Coronary artery (tissue), 2 donors: ENCODE results near the gene LRRC4.

Source experiments
- DNase-seq: peaks from one replicate; pipeline ENCODE4 v3.0.0-alpha.2; 2017; ENCODE audit warnings: low spot score
- H3K27ac ChIP-seq, 2 donors: fragments of 200-600 bp; sonication (generic); one replicate each; pipeline ENCODE4 v1.5.1; 2016 to 2019
- H3K4me3 ChIP-seq: fragments of 200-600 bp; sonication (generic); 2 replicates; pipeline ENCODE4 v1.5.1; 2016; ENCODE audit warnings: mild to moderate bottlenecking, moderate library complexity
- TF ChIP-seq, protein P1 (sequence below): fragments of 200-600 bp; sonication (generic); IDR thresholded peaks from one replicate; pipeline ENCODE4 v1.5.1; 2019; ENCODE audit warnings: antibody characterized with exemption

The LRRC4 gene

DNA sequence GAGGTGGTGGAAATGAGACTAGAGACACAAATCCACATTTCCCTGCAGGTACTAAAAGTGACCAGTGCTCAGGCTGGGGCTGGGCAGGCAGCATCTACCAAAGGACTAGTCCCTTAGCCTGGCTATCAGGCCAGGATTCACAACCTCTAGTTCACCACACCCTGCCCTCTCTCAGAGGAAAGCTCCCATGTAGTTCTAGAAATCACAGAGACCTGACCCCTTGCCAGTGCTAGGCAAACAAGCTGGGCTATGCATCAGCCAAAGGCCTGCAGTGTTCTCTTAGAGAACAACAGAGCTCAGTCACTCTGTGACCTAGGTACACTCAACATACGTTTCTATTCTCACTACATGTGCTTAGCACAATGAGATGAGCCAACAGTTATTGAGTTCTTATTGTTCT, 26.7 kb upstream of the LRRC4 start:
- Histone ChIP-seq H3K27ac (no peak overlapping the region), H3K4me3 (no peak overlapping the region)
- TF ChIP-seq, protein P1, sequence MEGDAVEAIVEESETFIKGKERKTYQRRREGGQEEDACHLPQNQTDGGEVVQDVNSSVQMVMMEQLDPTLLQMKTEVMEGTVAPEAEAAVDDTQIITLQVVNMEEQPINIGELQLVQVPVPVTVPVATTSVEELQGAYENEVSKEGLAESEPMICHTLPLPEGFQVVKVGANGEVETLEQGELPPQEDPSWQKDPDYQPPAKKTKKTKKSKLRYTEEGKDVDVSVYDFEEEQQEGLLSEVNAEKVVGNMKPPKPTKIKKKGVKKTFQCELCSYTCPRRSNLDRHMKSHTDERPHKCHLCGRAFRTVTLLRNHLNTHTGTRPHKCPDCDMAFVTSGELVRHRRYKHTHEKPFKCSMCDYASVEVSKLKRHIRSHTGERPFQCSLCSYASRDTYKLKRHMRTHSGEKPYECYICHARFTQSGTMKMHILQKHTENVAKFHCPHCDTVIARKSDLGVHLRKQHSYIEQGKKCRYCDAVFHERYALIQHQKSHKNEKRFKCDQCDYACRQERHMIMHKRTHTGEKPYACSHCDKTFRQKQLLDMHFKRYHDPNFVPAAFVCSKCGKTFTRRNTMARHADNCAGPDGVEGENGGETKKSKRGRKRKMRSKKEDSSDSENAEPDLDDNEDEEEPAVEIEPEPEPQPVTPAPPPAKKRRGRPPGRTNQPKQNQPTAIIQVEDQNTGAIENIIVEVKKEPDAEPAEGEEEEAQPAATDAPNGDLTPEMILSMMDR = no peak
- no peak for DNase-seq

DNA sequence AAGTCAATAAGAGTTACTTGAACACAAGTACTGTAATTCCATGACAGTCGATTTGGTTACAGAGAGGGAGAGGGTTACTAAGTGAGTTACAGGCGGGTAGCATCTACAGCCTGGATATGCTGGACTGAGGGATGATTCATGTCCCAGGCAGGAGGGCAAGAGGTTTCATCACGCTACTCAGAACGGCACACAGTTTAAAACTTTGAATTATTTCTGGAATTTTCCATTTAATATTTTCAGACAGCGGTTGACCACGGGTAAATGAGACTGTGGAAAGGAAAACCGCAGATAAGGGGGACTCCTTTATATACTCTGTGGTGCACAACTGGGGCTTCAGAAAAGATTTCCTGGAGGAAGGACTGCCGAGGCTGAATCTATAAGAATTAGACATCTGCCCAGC, 25.7 kb upstream of the LRRC4 start:
- TF ChIP-seq, protein P1 = no peak
- Histone ChIP-seq H3K4me3 (no peak overlapping the region), H3K27ac (no peak overlapping the region)
- no peak for DNase-seq

GRCh38 chr7:128055637-128056036, 24.4 kb upstream of the LRRC4 start:
- TF ChIP-seq, protein P1 = no peak
- Histone ChIP-seq H3K27ac (no peak overlapping the region), H3K4me3 (no peak overlapping the region)
- no peak for DNase-seq

GRCh38 chr7:128054511-128054910, 23.3 kb upstream of the LRRC4 start:
- TF ChIP-seq, protein P1 = no peak
- DNase-seq = no peak
- H3K27ac ChIP-seq = no peak overlapping the region
- no peak overlapping the region for H3K4me3 ChIP-seq

- Histone ChIP-seq H3K27ac (no peak overlapping the region), H3K4me3 (no peak overlapping the region)
- DNase-seq = no peak
- TF ChIP-seq, protein P1 = no peak
Measured at GRCh38 chr7:128053991-128054390, 22.8 kb upstream of the LRRC4 start.

GRCh38 chr7:128053023-128053422, 21.8 kb upstream of the LRRC4 start:
- H3K27ac ChIP-seq = no peak overlapping the region
- TF ChIP-seq, protein P1 = no peak
- DNase-seq = no peak
- no peak overlapping the region for H3K4me3 ChIP-seq

DNA sequence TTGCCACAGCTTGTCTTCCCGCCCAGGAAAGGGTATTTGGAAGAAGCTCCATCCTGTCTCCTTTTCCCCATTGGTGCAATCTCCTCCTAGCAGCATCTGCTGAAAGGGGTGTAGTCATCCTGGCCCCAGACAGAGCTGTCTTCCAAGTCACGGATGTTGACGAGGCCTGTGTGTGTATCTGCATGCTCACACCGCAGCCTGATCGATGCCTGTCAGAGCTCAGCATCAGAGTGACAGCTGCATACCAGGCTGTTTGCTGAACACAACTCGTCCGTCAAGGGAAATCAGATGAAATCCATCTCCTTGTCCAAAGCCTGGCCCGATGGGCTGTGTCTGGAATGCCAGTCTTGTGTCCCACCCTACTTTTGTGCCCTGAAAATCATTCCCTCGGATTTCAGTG, 21.2 kb upstream of the LRRC4 start:
- no peak for DNase-seq
- Histone ChIP-seq H3K4me3 (no peak overlapping the region), H3K27ac (no peak overlapping the region)
- TF ChIP-seq, protein P1 = no peak
